GM23338 (cell line): ENCODE results near the gene PPM1L. TPM values are rescaled to one million over a fixed set of nuclear protein-coding genes. Genes with fewer than 3 reads are reported as not detected.
A peak's percentile ranks its signal among the peaks of the same experiment; 100 is the strongest.

Source experiments
- ATAC-seq: fragments of 200-7000 bp; cut with Tn5 transposase; 3 replicates; pipeline ENCODE4 v1.9.1; 2020
- DNase-seq: peaks from one replicate; pipeline ENCODE4 v3.0.0-alpha.2; 2015; ENCODE audit warnings: low spot score
- H2AFZ ChIP-seq: fragments of 200-600 bp; sonication (generic); 2 replicates; pipeline ENCODE4 v1.8.0; 2016; ENCODE audit warnings: antibody characterized with exemption, mild to moderate bottlenecking, moderate library complexity
- H3F3A ChIP-seq: fragments of 200-600 bp; sonication (generic); replicated peaks from 2 replicates; pipeline ENCODE4 v1.8.0; 2017; ENCODE audit warnings: antibody characterized with exemption, mixed run types, low read depth
- H3K27ac ChIP-seq: fragments of 200-600 bp; sonication (generic); 2 replicates; pipeline ENCODE4 v1.6.1; 2016; ENCODE audit warnings: low read depth
- H3K27me3 ChIP-seq: fragments of 200-600 bp; sonication (generic); 2 replicates; pipeline ENCODE4 v1.8.0; 2016; ENCODE audit warnings: mild to moderate bottlenecking, mixed run types, moderate library complexity; ENCODE audit not compliant: insufficient read depth
- H3K36me3 ChIP-seq: fragments of 200-600 bp; sonication (generic); 2 replicates; pipeline ENCODE4 v1.8.0; 2016; ENCODE audit warnings: mild to moderate bottlenecking; ENCODE audit not compliant: insufficient read depth
- H3K4me1 ChIP-seq: fragments of 200-600 bp; sonication (generic); 2 replicates; pipeline ENCODE4 v1.8.0; 2016; ENCODE audit warnings: mild to moderate bottlenecking, moderate library complexity; ENCODE audit not compliant: insufficient read depth
- H3K4me2 ChIP-seq: fragments of 200-600 bp; sonication (generic); 2 replicates; pipeline ENCODE4 v1.7.1; 2017; ENCODE audit warnings: mixed run types
- H3K4me3 ChIP-seq: fragments of 200-600 bp; sonication (generic); 2 replicates; pipeline ENCODE4 v1.6.1; 2016; ENCODE audit warnings: mixed run types
- H3K79me2 ChIP-seq: fragments of 200-600 bp; sonication (generic); replicated peaks from 2 replicates; pipeline ENCODE4 v1.8.0; 2017; ENCODE audit warnings: mild to moderate bottlenecking; ENCODE audit not compliant: insufficient read depth
- H3K9me2 ChIP-seq: fragments of 200-600 bp; sonication (generic); 2 replicates; pipeline ENCODE4 v1.8.0; 2017; ENCODE audit not compliant: insufficient read depth
- H4K20me1 ChIP-seq: fragments of 200-600 bp; sonication (generic); replicated peaks from 2 replicates; pipeline ENCODE4 v1.8.0; 2017; ENCODE audit warnings: mild to moderate bottlenecking; ENCODE audit not compliant: insufficient read depth
- H3K27ac Mint-ChIP-seq: 2 replicates; pipeline ENCODE4 v1.8.0; 2020; ENCODE audit warnings: inconsistent platforms, mild to moderate bottlenecking, moderate library complexity, mixed read lengths
- H3K27me3 Mint-ChIP-seq: 3 replicates; pipeline ENCODE4 v1.8.0; 2022; ENCODE audit warnings: low read depth, mild to moderate bottlenecking, moderate library complexity, mixed read lengths, inconsistent platforms; ENCODE audit not compliant: insufficient read depth, poor library complexity
- H3K36me3 Mint-ChIP-seq: 3 replicates; pipeline ENCODE4 v1.8.0; 2021; ENCODE audit warnings: low read depth, mild to moderate bottlenecking, inconsistent platforms, moderate library complexity, mixed read lengths
- H3K4me1 Mint-ChIP-seq: 3 replicates; pipeline ENCODE4 v1.8.0; 2020; ENCODE audit warnings: mild to moderate bottlenecking, inconsistent platforms, mixed read lengths
- H3K4me3 Mint-ChIP-seq: 3 replicates; pipeline ENCODE4 v1.8.0; 2021; ENCODE audit warnings: moderate library complexity, mild to moderate bottlenecking, inconsistent platforms, mixed read lengths
- H3K9me3 Mint-ChIP-seq: 3 replicates; pipeline ENCODE4 v1.8.0; 2020; ENCODE audit warnings: moderate library complexity, mild to moderate bottlenecking, inconsistent platforms, mixed read lengths
- EZH2phosphoT487 ChIP-seq: fragments of 200-600 bp; sonication (generic); IDR thresholded peaks from one replicate; pipeline ENCODE4 v1.8.1; 2018; ENCODE audit warnings: antibody characterized with exemption; ENCODE audit not compliant: unreplicated experiment
- ZNF114 ChIP-seq: fragments of 250-450 bp; sonication (Bioruptor Pico); IDR thresholded peaks from 2 replicates; pipeline ENCODE4 v1.5.0; 2020; ENCODE audit warnings: mild to moderate bottlenecking, moderate library complexity
- ZNF331 ChIP-seq: fragments of 250-450 bp; sonication (Bioruptor Pico); IDR thresholded peaks from 2 replicates; pipeline ENCODE4 v1.5.0; 2020; ENCODE audit warnings: low read depth, mild to moderate bottlenecking, moderate library complexity
- polyA plus RNA-seq: library from polyadenylated mRNA; unstranded; fragments of >200 nt; fragmentation: Nextera tagmentation; extraction: Ambion mirVana; gene quantifications from 2 replicates; pipeline ENCODE4 v1.2.1, GENCODE V29; 2016
- total RNA-seq: library from RNA; depleted of rRNA; stranded (reverse); fragments of >200 nt; shearing (Covaris generic); gene quantifications from 2 replicates; pipeline ENCODE4 v1.2.3, GENCODE V29; 2014
- TF ChIP-seq, protein P1 (sequence below): IDR thresholded peaks from one replicate; pipeline ENCODE4 v1.6.1; 2018; ENCODE audit warnings: antibody characterized with exemption; ENCODE audit not compliant: unreplicated experiment
- TF ChIP-seq, protein P2 (sequence below): fragments of 250-450 bp; sonication (Bioruptor Pico); IDR thresholded peaks from 2 replicates; pipeline ENCODE4 v1.5.0; 2020; ENCODE audit warnings: mild to moderate bottlenecking, moderate library complexity

PPM1L gene
- total and polyA plus RNA-seq, 2 experiments from 2014 or later: 3.9 to 26.4 TPM

DNA sequence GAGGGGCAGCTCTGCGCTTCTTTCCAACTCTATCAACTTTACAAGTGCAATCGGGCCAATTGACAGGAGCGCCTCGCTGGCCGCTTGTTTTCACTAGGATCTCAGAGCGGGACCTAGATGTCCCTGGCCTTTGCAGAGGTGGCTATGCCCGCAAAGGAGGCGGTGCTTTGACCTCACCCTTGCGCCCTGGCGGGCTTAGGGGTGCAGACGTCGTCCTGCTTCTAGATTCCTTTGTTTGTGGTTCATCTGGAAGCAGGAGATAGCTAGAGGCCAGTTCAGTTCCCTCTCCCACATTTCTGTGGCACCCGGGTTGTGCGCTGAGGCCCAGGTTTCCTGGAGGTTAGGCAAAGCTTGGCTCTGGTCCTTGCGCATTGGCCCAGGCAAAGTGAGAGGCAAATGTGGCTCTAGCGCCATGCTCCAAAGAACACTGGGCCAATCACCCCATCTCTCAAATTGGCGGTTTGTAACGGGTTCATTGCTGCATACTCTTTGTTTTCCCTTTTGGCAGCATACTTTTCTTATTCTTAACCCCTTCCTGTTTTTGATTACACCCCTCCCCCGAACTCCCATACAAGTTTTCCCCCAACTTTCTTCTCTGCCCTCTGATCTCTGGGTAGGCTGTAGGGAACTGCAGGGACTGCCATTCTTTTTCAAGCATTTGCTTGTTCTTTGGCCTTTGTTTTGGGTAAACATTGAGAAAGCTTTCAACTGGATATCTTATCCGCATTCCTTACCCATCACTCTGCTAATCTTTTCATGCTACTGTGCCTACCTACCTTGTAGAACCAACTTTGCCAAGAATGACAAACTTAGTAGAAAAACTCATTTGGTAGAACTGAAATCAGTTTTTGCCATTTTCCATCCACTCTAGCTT, 1.4 kb downstream of the PPM1L start:
- peak overlapping the region; percentile 69; the same call in 1 of the 2 replicates for H2AFZ ChIP-seq
- ATAC-seq: peak; percentile 5

DNA sequence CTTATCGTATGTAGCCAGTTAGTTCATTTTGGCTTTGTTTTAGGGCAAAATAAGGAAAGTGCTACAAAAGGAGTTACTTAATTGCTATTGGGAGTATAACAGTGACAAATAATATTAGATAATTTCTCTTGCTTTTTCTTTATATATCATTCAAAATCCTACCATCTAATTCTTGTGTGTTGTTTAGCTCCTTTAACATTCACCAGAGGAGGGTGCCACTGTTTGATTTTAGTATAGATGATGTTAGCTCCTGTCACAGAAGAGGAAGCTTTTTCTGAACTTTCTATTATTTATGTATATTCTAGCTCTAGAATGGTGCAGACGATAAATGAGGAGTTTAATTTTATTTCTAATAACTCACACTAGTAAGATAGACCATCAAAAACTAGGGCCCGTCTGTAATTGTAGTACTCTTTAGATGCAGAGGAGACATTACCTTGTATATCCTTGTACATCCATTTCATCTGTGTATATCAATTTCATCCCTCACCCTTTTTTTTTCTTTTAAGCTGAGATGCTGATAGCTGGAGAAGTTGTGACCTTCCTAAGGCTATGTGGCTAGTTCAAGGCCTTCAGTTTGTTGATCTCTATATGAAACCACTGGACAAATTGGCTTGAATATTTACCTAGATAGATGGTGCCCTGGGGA, 3.0 kb downstream of the PPM1L start:
- ATAC-seq: no peak

More for the DNA sequence above, 1.4 kb downstream of the PPM1L start:
- H4K20me1 ChIP-seq: no peaks in the 10 kb centered on the region
- Mint-ChIP-seq H3K27me3 (peaks cover 38% of the 10 kb centered on the region), H3K36me3 (peaks cover 2% of the 10 kb centered on the region; the same call in 1 of the 3 replicates), H3K27ac (no peak overlapping the region), H3K9me3 (no peaks in the 10 kb centered on the region), H3K4me3 (peak overlapping the region; percentile 96), H3K4me1 (peaks cover 31% of the 10 kb centered on the region)
- no peaks in the 10 kb centered on the region for H3K36me3 ChIP-seq
- H3K4me2 ChIP-seq: peak overlapping the region; percentile 91
- DNase-seq: peak; percentile 62
- peaks cover 42% of the 10 kb centered on the region for H3K79me2 ChIP-seq
- TF ChIP-seq ZNF331 (CRISPR knock-in tag) (no peak), EZH2phosphoT487 (no peak)
- peaks cover 21% of the 10 kb centered on the region; the same call in 1 of the 2 replicates for H3K4me1 ChIP-seq
- H3K27me3 ChIP-seq: peaks cover 50% of the 10 kb centered on the region
- no peaks in the 10 kb centered on the region for H3K9me2 ChIP-seq
- peak overlapping the region; percentile 86 for H3K4me3 ChIP-seq
- H3K27ac ChIP-seq: no peak overlapping the region
- no peaks in the 10 kb centered on the region for H3F3A ChIP-seq

More for the DNA sequence above, 3.0 kb downstream of the PPM1L start:
- H3K36me3 ChIP-seq: no peaks in the 10 kb centered on the region
- peaks cover 18% of the 10 kb centered on the region; the same call in 1 of the 2 replicates for H3K4me1 ChIP-seq
- H3K27me3 Mint-ChIP-seq: peaks cover 31% of the 10 kb centered on the region
- H3K27ac ChIP-seq: no peak overlapping the region
- no peak overlapping the region for H2AFZ ChIP-seq
- no peak for DNase-seq
- peaks cover 29% of the 10 kb centered on the region for H3K4me1 Mint-ChIP-seq
- peaks cover 34% of the 10 kb centered on the region for H3K27me3 ChIP-seq
- H3K4me2 ChIP-seq: peak overlapping the region; percentile 63
- H3K9me3 Mint-ChIP-seq: no peaks in the 10 kb centered on the region
- H3K4me3 ChIP-seq: peak overlapping the region; percentile 86; the same call in 1 of the 2 replicates
- no peaks in the 10 kb centered on the region for H3K9me2 ChIP-seq
- peaks cover 2% of the 10 kb centered on the region; the same call in 1 of the 3 replicates for H3K36me3 Mint-ChIP-seq
- TF ChIP-seq ZNF114: no peak
- TF ChIP-seq, protein P1, sequence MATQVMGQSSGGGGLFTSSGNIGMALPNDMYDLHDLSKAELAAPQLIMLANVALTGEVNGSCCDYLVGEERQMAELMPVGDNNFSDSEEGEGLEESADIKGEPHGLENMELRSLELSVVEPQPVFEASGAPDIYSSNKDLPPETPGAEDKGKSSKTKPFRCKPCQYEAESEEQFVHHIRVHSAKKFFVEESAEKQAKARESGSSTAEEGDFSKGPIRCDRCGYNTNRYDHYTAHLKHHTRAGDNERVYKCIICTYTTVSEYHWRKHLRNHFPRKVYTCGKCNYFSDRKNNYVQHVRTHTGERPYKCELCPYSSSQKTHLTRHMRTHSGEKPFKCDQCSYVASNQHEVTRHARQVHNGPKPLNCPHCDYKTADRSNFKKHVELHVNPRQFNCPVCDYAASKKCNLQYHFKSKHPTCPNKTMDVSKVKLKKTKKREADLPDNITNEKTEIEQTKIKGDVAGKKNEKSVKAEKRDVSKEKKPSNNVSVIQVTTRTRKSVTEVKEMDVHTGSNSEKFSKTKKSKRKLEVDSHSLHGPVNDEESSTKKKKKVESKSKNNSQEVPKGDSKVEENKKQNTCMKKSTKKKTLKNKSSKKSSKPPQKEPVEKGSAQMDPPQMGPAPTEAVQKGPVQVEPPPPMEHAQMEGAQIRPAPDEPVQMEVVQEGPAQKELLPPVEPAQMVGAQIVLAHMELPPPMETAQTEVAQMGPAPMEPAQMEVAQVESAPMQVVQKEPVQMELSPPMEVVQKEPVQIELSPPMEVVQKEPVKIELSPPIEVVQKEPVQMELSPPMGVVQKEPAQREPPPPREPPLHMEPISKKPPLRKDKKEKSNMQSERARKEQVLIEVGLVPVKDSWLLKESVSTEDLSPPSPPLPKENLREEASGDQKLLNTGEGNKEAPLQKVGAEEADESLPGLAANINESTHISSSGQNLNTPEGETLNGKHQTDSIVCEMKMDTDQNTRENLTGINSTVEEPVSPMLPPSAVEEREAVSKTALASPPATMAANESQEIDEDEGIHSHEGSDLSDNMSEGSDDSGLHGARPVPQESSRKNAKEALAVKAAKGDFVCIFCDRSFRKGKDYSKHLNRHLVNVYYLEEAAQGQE: no peak
- TF ChIP-seq, protein P2, sequence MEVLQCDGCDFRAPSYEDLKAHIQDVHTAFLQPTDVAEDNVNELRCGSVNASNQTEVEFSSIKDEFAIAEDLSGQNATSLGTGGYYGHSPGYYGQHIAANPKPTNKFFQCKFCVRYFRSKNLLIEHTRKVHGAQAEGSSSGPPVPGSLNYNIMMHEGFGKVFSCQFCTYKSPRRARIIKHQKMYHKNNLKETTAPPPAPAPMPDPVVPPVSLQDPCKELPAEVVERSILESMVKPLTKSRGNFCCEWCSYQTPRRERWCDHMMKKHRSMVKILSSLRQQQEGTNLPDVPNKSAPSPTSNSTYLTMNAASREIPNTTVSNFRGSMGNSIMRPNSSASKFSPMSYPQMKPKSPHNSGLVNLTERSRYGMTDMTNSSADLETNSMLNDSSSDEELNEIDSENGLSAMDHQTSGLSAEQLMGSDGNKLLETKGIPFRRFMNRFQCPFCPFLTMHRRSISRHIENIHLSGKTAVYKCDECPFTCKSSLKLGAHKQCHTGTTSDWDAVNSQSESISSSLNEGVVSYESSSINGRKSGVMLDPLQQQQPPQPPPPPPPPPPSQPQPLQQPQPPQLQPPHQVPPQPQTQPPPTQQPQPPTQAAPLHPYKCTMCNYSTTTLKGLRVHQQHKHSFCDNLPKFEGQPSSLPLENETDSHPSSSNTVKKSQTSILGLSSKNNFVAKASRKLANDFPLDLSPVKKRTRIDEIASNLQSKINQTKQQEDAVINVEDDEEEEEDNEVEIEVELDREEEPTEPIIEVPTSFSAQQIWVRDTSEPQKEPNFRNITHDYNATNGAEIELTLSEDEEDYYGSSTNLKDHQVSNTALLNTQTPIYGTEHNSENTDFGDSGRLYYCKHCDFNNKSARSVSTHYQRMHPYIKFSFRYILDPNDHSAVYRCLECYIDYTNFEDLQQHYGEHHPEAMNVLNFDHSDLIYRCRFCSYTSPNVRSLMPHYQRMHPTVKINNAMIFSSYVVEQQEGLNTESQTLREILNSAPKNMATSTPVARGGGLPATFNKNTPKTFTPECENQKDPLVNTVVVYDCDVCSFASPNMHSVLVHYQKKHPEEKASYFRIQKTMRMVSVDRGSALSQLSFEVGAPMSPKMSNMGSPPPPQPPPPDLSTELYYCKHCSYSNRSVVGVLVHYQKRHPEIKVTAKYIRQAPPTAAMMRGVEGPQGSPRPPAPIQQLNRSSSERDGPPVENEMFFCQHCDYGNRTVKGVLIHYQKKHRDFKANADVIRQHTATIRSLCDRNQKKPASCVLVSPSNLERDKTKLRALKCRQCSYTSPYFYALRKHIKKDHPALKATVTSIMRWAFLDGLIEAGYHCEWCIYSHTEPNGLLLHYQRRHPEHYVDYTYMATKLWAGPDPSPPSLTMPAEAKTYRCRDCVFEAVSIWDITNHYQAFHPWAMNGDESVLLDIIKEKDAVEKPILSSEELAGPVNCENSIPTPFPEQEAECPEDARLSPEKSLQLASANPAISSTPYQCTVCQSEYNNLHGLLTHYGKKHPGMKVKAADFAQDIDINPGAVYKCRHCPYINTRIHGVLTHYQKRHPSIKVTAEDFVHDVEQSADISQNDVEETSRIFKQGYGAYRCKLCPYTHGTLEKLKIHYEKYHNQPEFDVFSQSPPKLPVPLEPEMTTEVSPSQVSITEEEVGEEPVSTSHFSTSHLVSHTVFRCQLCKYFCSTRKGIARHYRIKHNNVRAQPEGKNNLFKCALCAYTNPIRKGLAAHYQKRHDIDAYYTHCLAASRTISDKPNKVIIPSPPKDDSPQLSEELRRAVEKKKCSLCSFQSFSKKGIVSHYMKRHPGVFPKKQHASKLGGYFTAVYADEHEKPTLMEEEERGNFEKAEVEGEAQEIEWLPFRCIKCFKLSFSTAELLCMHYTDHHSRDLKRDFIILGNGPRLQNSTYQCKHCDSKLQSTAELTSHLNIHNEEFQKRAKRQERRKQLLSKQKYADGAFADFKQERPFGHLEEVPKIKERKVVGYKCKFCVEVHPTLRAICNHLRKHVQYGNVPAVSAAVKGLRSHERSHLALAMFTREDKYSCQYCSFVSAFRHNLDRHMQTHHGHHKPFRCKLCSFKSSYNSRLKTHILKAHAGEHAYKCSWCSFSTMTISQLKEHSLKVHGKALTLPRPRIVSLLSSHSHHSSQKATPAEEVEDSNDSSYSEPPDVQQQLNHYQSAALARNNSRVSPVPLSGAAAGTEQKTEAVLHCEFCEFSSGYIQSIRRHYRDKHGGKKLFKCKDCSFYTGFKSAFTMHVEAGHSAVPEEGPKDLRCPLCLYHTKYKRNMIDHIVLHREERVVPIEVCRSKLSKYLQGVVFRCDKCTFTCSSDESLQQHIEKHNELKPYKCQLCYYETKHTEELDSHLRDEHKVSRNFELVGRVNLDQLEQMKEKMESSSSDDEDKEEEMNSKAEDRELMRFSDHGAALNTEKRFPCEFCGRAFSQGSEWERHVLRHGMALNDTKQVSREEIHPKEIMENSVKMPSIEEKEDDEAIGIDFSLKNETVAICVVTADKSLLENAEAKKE (CRISPR knock-in tag): no peak
- H3K27ac Mint-ChIP-seq: no peak overlapping the region
- H3F3A ChIP-seq: no peaks in the 10 kb centered on the region
- H4K20me1 ChIP-seq: 0 out of 2 replicates have a peak, but pooled peaks cover 3% of the 10 kb centered on the region
- H3K4me3 Mint-ChIP-seq: no peak overlapping the region
- H3K79me2 ChIP-seq: peaks cover 55% of the 10 kb centered on the region
